Mesothelial cell of epicardium (in vitro differentiated cells): ENCODE results near the gene NAGPA. TPM values are rescaled to one million over a fixed set of nuclear protein-coding genes. Genes with fewer than 3 reads are reported as not detected.

Experiments used
- DNase-seq, 2 experiments: peaks; one replicate each; pipeline ENCODE4 v3.0.0; 2021; ENCODE audit warnings: low spot score in 2 of 2; ENCODE audit not compliant: unreplicated experiment in 2 of 2
- H3K27ac Mint-ChIP-seq: 2 replicates; pipeline ENCODE4 v1.8.0; 2021; ENCODE audit warnings: mixed read lengths
- H3K27me3 Mint-ChIP-seq: 2 replicates; pipeline ENCODE4 v1.8.0; 2021; ENCODE audit warnings: low read depth, mixed read lengths
- H3K36me3 Mint-ChIP-seq: 2 replicates; pipeline ENCODE4 v1.8.0; 2021; ENCODE audit warnings: mixed read lengths
- H3K4me1 Mint-ChIP-seq: 2 replicates; pipeline ENCODE4 v1.8.0; 2021; ENCODE audit warnings: mixed read lengths
- H3K4me3 Mint-ChIP-seq: 2 replicates; pipeline ENCODE4 v1.8.0; 2021; ENCODE audit warnings: mild to moderate bottlenecking, moderate library complexity, mixed read lengths
- H3K9me3 Mint-ChIP-seq: 2 replicates; pipeline ENCODE4 v1.8.0; 2021; ENCODE audit warnings: mixed read lengths
- CTCF ChIP-seq: fragments of 200-600 bp; sonication (generic); IDR thresholded peaks from one replicate; pipeline ENCODE4 v1.5.0; 2021; ENCODE audit warnings: antibody characterized with exemption; ENCODE audit not compliant: unreplicated experiment
- total RNA-seq: library from RNA; stranded (reverse); gene quantifications from 3 replicates; pipeline ENCODE4 v1.2.1, GENCODE V29; 2021

The NAGPA gene
- total RNA-seq, 1 donor from 2014 or later: 12.6 TPM

GRCh38 chr16:5073279-5073629 lies 39.5 kb upstream of the NAGPA start:
- Mint-ChIP-seq H3K9me3 (no peaks in the 10 kb centered on the region), H3K27me3 (peaks cover 3% of the 10 kb centered on the region), H3K36me3 (peaks cover 11% of the 10 kb centered on the region), H3K4me3 (peak overlapping the region; percentile 97), H3K27ac (no peak overlapping the region), H3K4me1 (peaks cover 17% of the 10 kb centered on the region)
- no peak for TF ChIP-seq CTCF
- no peak for DNase-seq

GRCh38 chr16:5072334-5073278 lies 38.9 kb upstream of the NAGPA start:
- TF ChIP-seq CTCF: no peak
- H3K4me1 Mint-ChIP-seq: peaks cover 17% of the 10 kb centered on the region
- H3K27me3 Mint-ChIP-seq: peaks cover 3% of the 10 kb centered on the region
- peak overlapping the region; percentile 97 for H3K4me3 Mint-ChIP-seq
- no peak for DNase-seq
- peak overlapping the region; percentile 95 for H3K27ac Mint-ChIP-seq
- H3K36me3 Mint-ChIP-seq: peaks cover 10% of the 10 kb centered on the region
- H3K9me3 Mint-ChIP-seq: no peaks in the 10 kb centered on the region

- Mint-ChIP-seq H3K36me3 (peaks cover 10% of the 10 kb centered on the region), H3K27me3 (peaks cover 8% of the 10 kb centered on the region), H3K4me3 (peak within 1 kb of the TSS; percentile 97), H3K4me1 (peaks cover 17% of the 10 kb centered on the region), H3K9me3 (no peaks in the 10 kb centered on the region), H3K27ac (peak within 1 kb of the TSS; percentile 95)
- peak; percentile 79 to 90 for DNase-seq
- no peak for TF ChIP-seq CTCF
Measured at GRCh38 chr16:5071681-5072333, 38.1 kb upstream of the NAGPA start, which contains the start of gene ALG1. TSS of gene ALG1 (plus strand) at chr16:5071843. CDS start at chr16:5071850, 7 bp downstream.

- peak overlapping the region; percentile 97 for H3K4me3 Mint-ChIP-seq
- TF ChIP-seq CTCF: no peak
- DNase-seq: no peak
- peak overlapping the region; percentile 95 for H3K27ac Mint-ChIP-seq
- peaks cover 17% of the 10 kb centered on the region for H3K4me1 Mint-ChIP-seq
- H3K9me3 Mint-ChIP-seq: no peaks in the 10 kb centered on the region
- peaks cover 10% of the 10 kb centered on the region for H3K36me3 Mint-ChIP-seq
- H3K27me3 Mint-ChIP-seq: peaks cover 8% of the 10 kb centered on the region
Measured at GRCh38 chr16:5071341-5071680, 37.6 kb upstream of the NAGPA start.

- H3K27ac Mint-ChIP-seq: no peak overlapping the region
- H3K9me3 Mint-ChIP-seq: no peaks in the 10 kb centered on the region
- H3K4me1 Mint-ChIP-seq: peaks cover 17% of the 10 kb centered on the region
- no peak for DNase-seq
- no peak for TF ChIP-seq CTCF
- no peak overlapping the region for H3K4me3 Mint-ChIP-seq
- H3K27me3 Mint-ChIP-seq: peaks cover 8% of the 10 kb centered on the region
- H3K36me3 Mint-ChIP-seq: peaks cover 7% of the 10 kb centered on the region
Measured at GRCh38 chr16:5070431-5071186, 36.9 kb upstream of the NAGPA start.
